MM.1S (cell line): ENCODE results near the gene NCEH1.

Source experiments
- CTCF ChIP-seq: fragments of 300-600 bp; sonication (generic); IDR thresholded peaks from 2 replicates; pipeline ENCODE4 v1.5.1; 2016; ENCODE audit warnings: antibody characterized with exemption, low read length, mixed read lengths
- EZH2 ChIP-seq: fragments of 300-600 bp; sonication (generic); optimal IDR thresholded peaks from 2 replicates; pipeline ENCODE3; 2017; ENCODE audit warnings: low read depth, mild to moderate bottlenecking, antibody characterized with exemption, low read length, mixed read lengths
- EZH2phosphoT487 ChIP-seq: fragments of 300-600 bp; sonication (generic); IDR thresholded peaks from 2 replicates; pipeline ENCODE4 v1.6.1; 2018; ENCODE audit warnings: antibody characterized with exemption, low read length

GRCh38 chr3:172704001-172704400 is 6.9 kb downstream of the NCEH1 start:
- TF ChIP-seq CTCF, result no peak
- no peak for TF ChIP-seq EZH2phosphoT487
- TF ChIP-seq EZH2, result no peak
